Esophagus muscularis mucosa (tissue), 4 donors: ENCODE data around the gene TBC1D16. TPM values are rescaled to one million over a fixed set of nuclear protein-coding genes. Genes with fewer than 3 reads are reported as not detected.

ENCODE experiments used
- DNase-seq: peaks from one replicate; pipeline ENCODE4 v3.0.0-alpha.2; 2017; ENCODE audit errors: extremely low spot score
- H3K27ac ChIP-seq, 4 donors: fragments of 200-600 bp; sonication (generic); replicated peaks in 1 of 4; 1 replicate in 3 of 4; 2 replicates in 1 of 4; pipeline ENCODE4 v1.5.1; 2016 to 2019; ENCODE audit warnings: mild to moderate bottlenecking in 1 of 4
- H3K27me3 ChIP-seq, 4 donors: fragments of 200-600 bp; sonication (generic); one replicate each; pipeline versions ENCODE4 v1.5.1 to v1.6.0; 2016 to 2019
- H3K36me3 ChIP-seq, 4 donors: fragments of 200-600 bp; sonication (generic); one replicate each; pipeline ENCODE4 v1.5.1; 2016 to 2019
- H3K4me1 ChIP-seq, 4 donors: fragments of 200-600 bp; sonication (generic); one replicate each; pipeline ENCODE4 v1.5.1; 2016 to 2019
- H3K4me3 ChIP-seq, 4 donors: fragments of 200-600 bp; sonication (generic); 1 replicate in 2 of 4; 2 replicates in 2 of 4; pipeline ENCODE4 v1.5.1; 2016 to 2019; ENCODE audit warnings: mild to moderate bottlenecking in 4 of 4, moderate library complexity in 1 of 4
- H3K9me3 ChIP-seq, 4 donors: fragments of 200-600 bp; sonication (generic); 1 replicate in 3 of 4; 2 replicates in 1 of 4; pipeline ENCODE4 v1.5.1; 2016 to 2019
- CTCF ChIP-seq, 3 experiments: fragments of 200-600 bp in 2 of 3; fragments of 450-650 bp in 1 of 3; sonication (generic) in 2 of 3; IDR thresholded peaks; one replicate each; pipeline ENCODE4 v1.5.1; 2017 to 2019; ENCODE audit warnings: antibody characterized with exemption in 3 of 3, mild to moderate bottlenecking in 2 of 3, moderate library complexity in 1 of 3
- EP300 ChIP-seq: sonication (generic); formaldehyde crosslinking; IDR thresholded peaks from one replicate; pipeline ENCODE4 v1.6.1; 2017; ENCODE audit warnings: antibody characterized with exemption
- POLR2A ChIP-seq: fragments of 450-650 bp; IDR thresholded peaks from one replicate; pipeline ENCODE4 v1.6.1; 2017; ENCODE audit warnings: antibody characterized with exemption, moderate library complexity, mild to moderate bottlenecking, low read depth
- POLR2AphosphoS5 ChIP-seq, 2 donors: sonication (generic); formaldehyde crosslinking; IDR thresholded peaks; one replicate each; pipeline ENCODE4 v1.6.1; 2017; ENCODE audit warnings: antibody characterized with exemption in 2 of 2
- WGBS: methylation state at CpG from one replicate; pipeline ENCODE4 v1.1.5; 2018; 5-methylcytosine and 5-hydroxymethylcytosine counted together
- intact Hi-C: fragments of 100-400 bp; cut with DNase I; formaldehyde crosslinking; loops from one replicate; pipeline ENCODE4 v1.15.1; 2023
- total RNA-seq, 4 donors: library from RNA; depleted of rRNA; stranded (reverse); fragments of >200 nt; gene quantifications; one replicate each; pipeline versions ENCODE4 v1.1.0 to v1.2.1, GENCODE V29; 2016

The TBC1D16 gene
- total RNA-seq, 4 donors from 2014 or later: 30.3 to 37.4 (median 33.2) TPM

- H3K27me3 ChIP-seq: no peaks in the 10 kb centered on the region
- intact Hi-C loops: loop anchor here (2.0 kb wide), 3 partner anchors 146 to 250 kb away; no protein-coding TSS in a partner anchor
- no peak overlapping the region for H3K4me3 ChIP-seq
- H3K4me1 ChIP-seq: peaks cover 28 to 54% (median 52%) of the 10 kb centered on the region in 4 donors
- TF ChIP-seq CTCF (IDR thresholded peaks at IDR 0.05) (no peak), POLR2AphosphoS5 (IDR thresholded peaks at IDR 0.05) (no peak), POLR2A (no peak), EP300 (no peak)
- no peaks in the 10 kb centered on the region for H3K9me3 ChIP-seq
- no peak for DNase-seq
- H3K27ac ChIP-seq: no peak overlapping the region
- 91% methylated on average over 17 of the region's 17 CpGs for WGBS
- H3K36me3 ChIP-seq: no peaks in the 10 kb centered on the region
Measured at GRCh38 chr17:79990704-79991103, 45.0 kb downstream of the TBC1D16 start.

GRCh38 chr17:79990051-79990592 lies 45.5 kb downstream of the TBC1D16 start:
- TF ChIP-seq EP300: no peak
- no peak for TF ChIP-seq POLR2A
- TF ChIP-seq POLR2AphosphoS5 (IDR thresholded peaks at IDR 0.05): no peak
- no peak for TF ChIP-seq CTCF (IDR thresholded peaks at IDR 0.05)
- no peaks in the 10 kb centered on the region for H3K27me3 ChIP-seq
- H3K36me3 ChIP-seq: peaks cover 0 to 1% (median 0%) of the 10 kb centered on the region in 4 donors
- intact Hi-C loops: loop anchor here (2.0 kb wide), 3 partner anchors 145 to 249 kb away; no protein-coding TSS in a partner anchor
- no peak for DNase-seq
- H3K4me1 ChIP-seq: peaks cover 28 to 54% (median 52%) of the 10 kb centered on the region in 4 donors
- H3K27ac ChIP-seq: no peak overlapping the region
- no peak overlapping the region for H3K4me3 ChIP-seq
- H3K9me3 ChIP-seq: no peaks in the 10 kb centered on the region
- 85% methylated on average over 6 of the region's 21 CpGs for WGBS

GRCh38 chr17:79989106-79989835 lies 46.4 kb downstream of the TBC1D16 start:
- no peak overlapping the region for H3K4me3 ChIP-seq
- TF ChIP-seq EP300 (no peak), POLR2A (no peak), POLR2AphosphoS5 (IDR thresholded peaks at IDR 0.05) (no peak), CTCF (IDR thresholded peaks at IDR 0.05) (no peak)
- no peaks in the 10 kb centered on the region for H3K9me3 ChIP-seq
- no peaks in the 10 kb centered on the region for H3K27me3 ChIP-seq
- peaks cover 0 to 4% (median 0%) of the 10 kb centered on the region in 4 donors for H3K36me3 ChIP-seq
- intact Hi-C loops: no loop called here
- peaks cover 27 to 54% (median 52%) of the 10 kb centered on the region in 4 donors for H3K4me1 ChIP-seq
- 93% methylated on average over 20 of the region's 20 CpGs for WGBS
- no peak for DNase-seq
- no peak overlapping the region for H3K27ac ChIP-seq

- H3K4me1 ChIP-seq: peaks cover 18 to 46% (median 43%) of the 10 kb centered on the region in 4 donors
- no peak for DNase-seq
- intact Hi-C loops: no loop called here
- no peaks in the 10 kb centered on the region for H3K27me3 ChIP-seq
- peaks cover 0 to 4% (median 0%) of the 10 kb centered on the region in 4 donors for H3K36me3 ChIP-seq
- no peak overlapping the region for H3K4me3 ChIP-seq
- TF ChIP-seq CTCF (IDR thresholded peaks at IDR 0.05): no peak
- no peak overlapping the region for H3K27ac ChIP-seq
- WGBS: 82% methylated on average over 25 of the region's 28 CpGs
- H3K9me3 ChIP-seq: no peaks in the 10 kb centered on the region
Measured at GRCh38 chr17:79988185-79988971, 47.3 kb downstream of the TBC1D16 start.
